ENCODE measurements around the gene TUBD1. TPM values are rescaled to one million over a fixed set of nuclear protein-coding genes. Genes with fewer than 3 reads are reported as not detected.
"Not testable (repeated sequence)": the region's sequence is repeated elsewhere in the genome, so short reads cannot be mapped to it uniquely, and the experiment has no call there.

Gene TUBD1
- total RNA-seq, 1 donor from 2014 or later = 3.4 TPM

DNA sequence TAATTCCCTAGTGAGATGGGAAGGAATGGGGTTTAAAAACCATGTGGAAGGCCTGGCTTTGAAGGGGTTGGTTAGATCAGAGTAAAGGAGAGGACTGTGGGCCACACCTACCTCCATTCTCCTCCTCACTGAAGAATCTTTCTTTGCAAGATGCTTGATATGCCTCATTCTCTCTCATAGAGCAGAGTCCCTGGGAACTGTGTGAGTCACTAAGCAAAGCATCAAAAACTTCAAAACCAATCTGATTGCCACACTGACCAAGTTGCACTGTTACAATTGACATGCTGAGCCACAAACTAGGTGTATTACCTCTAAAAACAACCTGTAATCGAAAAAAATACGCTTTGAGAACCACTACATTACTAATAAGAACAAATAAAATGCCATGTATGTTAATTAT, 2.0 kb downstream of the TUBD1 start:
- no peak for DNase-seq (ENCODE audit: low read depth)
- TF ChIP-seq, protein P1, sequence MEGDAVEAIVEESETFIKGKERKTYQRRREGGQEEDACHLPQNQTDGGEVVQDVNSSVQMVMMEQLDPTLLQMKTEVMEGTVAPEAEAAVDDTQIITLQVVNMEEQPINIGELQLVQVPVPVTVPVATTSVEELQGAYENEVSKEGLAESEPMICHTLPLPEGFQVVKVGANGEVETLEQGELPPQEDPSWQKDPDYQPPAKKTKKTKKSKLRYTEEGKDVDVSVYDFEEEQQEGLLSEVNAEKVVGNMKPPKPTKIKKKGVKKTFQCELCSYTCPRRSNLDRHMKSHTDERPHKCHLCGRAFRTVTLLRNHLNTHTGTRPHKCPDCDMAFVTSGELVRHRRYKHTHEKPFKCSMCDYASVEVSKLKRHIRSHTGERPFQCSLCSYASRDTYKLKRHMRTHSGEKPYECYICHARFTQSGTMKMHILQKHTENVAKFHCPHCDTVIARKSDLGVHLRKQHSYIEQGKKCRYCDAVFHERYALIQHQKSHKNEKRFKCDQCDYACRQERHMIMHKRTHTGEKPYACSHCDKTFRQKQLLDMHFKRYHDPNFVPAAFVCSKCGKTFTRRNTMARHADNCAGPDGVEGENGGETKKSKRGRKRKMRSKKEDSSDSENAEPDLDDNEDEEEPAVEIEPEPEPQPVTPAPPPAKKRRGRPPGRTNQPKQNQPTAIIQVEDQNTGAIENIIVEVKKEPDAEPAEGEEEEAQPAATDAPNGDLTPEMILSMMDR (conservative IDR thresholded peaks at IDR 0.05; ENCODE audit: low read depth, low read length) = no peak

DNA sequence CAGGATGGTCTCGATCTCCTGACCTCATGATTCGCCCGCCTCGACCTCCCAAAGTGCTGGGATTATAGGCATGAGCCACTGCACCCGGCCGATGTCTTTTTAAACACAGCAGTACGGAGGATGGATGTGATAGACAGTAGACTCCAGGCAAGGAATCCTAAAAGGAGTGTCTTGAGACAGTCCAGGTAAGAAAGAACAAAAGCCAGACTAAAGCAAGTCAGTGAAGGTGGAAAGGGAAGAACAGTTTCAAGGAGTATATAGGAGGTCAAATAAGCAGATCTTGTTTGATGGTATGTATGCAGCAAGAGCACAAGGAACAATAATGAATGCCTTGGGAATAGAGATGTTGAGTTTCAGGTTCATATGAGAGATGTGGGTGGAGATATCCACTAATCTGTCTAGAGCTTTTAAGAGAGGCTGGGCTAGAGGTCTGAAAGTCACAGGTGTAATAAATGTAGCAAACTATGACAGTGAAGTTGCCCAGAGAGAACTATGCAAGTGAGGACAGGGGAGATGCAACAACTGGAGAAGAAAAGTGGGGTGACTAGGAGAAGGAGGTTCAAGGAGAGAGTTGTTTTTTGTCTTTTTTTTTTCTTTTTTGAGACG, 4.5 kb downstream of the TUBD1 start:
- no peak overlapping the region for H3K4me3 ChIP-seq (ENCODE audit: low read depth, low read length)
- TF ChIP-seq, protein P1 (conservative IDR thresholded peaks at IDR 0.05; ENCODE audit: low read depth, low read length) = no peak
- DNase-seq (ENCODE audit: low read depth) = no peak

More for the DNA sequence above, 2.0 kb downstream of the TUBD1 start:
- no peak overlapping the region for H3K4me3 ChIP-seq (ENCODE audit: low read depth, low read length)

- DNase-seq (ENCODE audit: low read depth) = no peak
- no peak overlapping the region for H3K4me3 ChIP-seq (ENCODE audit: low read depth, low read length)
- TF ChIP-seq, protein P1 (conservative IDR thresholded peaks at IDR 0.05; ENCODE audit: low read depth, low read length) = no peak
These were observed 7.9 kb downstream of the TUBD1 start for GRCh38 chr17:59884861-59885260.

DNA sequence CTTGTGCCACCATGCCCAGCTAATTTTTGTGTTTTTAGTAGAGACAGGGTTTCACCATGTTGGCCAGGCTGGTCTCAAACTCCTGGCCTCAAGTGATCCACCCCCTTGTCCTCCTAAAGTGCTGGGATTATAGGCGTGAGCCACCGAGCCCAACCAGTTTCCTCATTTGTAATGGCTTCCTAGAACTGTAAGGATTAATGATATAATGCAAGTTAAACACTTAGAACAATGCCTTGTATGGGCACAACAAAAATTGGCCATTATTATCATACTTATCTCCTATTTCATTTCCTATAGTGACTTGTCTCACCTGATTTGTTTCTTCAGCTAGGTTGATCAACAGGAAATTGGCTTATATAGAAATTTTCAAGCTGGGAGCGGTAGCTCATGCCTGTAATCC, 14.1 kb downstream of the TUBD1 start:
- TF ChIP-seq, protein P1 (conservative IDR thresholded peaks at IDR 0.05; ENCODE audit: low read depth, low read length) = no peak
- no peak for DNase-seq (ENCODE audit: low read depth)
- no peak overlapping the region for H3K4me3 ChIP-seq (ENCODE audit: low read depth, low read length)

- DNase-seq (ENCODE audit: low read depth) = no peak
- H3K4me3 ChIP-seq (ENCODE audit: low read depth, low read length) = no peak overlapping the region
- TF ChIP-seq, protein P1 (conservative IDR thresholded peaks at IDR 0.05; ENCODE audit: low read depth, low read length) = no peak
These were observed 14.8 kb downstream of the TUBD1 start for GRCh38 chr17:59877965-59878364.

DNA sequence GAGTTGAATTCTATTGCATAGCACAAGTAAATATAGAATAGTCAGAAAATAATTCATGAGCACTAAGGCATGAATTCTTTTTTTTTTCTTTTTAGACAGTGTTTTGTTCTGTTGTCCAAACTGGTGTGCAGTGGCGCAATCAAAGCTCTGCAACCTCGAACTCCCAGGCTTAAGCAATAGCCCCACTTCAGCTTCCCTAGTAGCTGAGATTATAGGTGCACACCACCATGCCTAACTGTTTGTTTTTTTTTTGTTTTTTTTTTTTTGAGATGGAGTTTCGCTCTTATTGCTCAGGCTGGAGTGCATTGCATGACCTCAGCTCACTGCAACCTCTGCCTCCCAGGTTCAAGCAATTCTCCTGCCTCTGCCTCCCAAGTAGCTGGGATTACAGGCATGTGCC, 16.6 kb downstream of the TUBD1 start:
- TF ChIP-seq, protein P1 (conservative IDR thresholded peaks at IDR 0.05; ENCODE audit: low read depth, low read length) = no peak
- no peak for DNase-seq (ENCODE audit: low read depth)
- H3K4me3 ChIP-seq (ENCODE audit: low read depth, low read length) = no peak overlapping the region

- DNase-seq (ENCODE audit: low read depth) = no peak
- no peak overlapping the region for H3K4me3 ChIP-seq (ENCODE audit: low read depth, low read length)
- TF ChIP-seq, protein P1 (conservative IDR thresholded peaks at IDR 0.05; ENCODE audit: low read depth, low read length) = no peak
These were observed 18.4 kb downstream of the TUBD1 start for GRCh38 chr17:59874376-59874775.

- DNase-seq (ENCODE audit: low read depth) = not testable (repeated sequence)
These were observed 19.3 kb downstream of the TUBD1 start for GRCh38 chr17:59873414-59873813.

More at GRCh38 chr17:59873414-59873813, 19.3 kb downstream of the TUBD1 start:
- not testable (repeated sequence) for H3K4me3 ChIP-seq (ENCODE audit: low read depth, low read length)
